GM12891 (cell line): Measurements from ENCODE around the gene SQSTM1.

Experiments used
- PAX5 ChIP-seq: IDR thresholded peaks from 2 replicates; pipeline ENCODE4 v1.6.1; 2011; ENCODE audit warnings: low read length, moderate library complexity, mild to moderate bottlenecking; ENCODE audit not compliant: insufficient read depth, severe bottlenecking
- POLR2A ChIP-seq: IDR thresholded peaks from 2 replicates; pipeline ENCODE4 v1.6.1; 2011; ENCODE audit warnings: low read depth, low read length, control low read depth
- POLR2AphosphoS5 ChIP-seq: IDR thresholded peaks from 2 replicates; pipeline ENCODE4 v1.6.1; 2011; ENCODE audit warnings: low read depth, low read length, control low read depth
- SPI1 ChIP-seq: IDR thresholded peaks from 2 replicates; pipeline ENCODE4 v1.6.1; 2011; ENCODE audit warnings: low read depth, low read length, control low read depth
- TAF1 ChIP-seq: IDR thresholded peaks from 2 replicates; pipeline ENCODE4 v1.6.1; 2011; ENCODE audit warnings: low read depth, low read length, control low read depth

DNA sequence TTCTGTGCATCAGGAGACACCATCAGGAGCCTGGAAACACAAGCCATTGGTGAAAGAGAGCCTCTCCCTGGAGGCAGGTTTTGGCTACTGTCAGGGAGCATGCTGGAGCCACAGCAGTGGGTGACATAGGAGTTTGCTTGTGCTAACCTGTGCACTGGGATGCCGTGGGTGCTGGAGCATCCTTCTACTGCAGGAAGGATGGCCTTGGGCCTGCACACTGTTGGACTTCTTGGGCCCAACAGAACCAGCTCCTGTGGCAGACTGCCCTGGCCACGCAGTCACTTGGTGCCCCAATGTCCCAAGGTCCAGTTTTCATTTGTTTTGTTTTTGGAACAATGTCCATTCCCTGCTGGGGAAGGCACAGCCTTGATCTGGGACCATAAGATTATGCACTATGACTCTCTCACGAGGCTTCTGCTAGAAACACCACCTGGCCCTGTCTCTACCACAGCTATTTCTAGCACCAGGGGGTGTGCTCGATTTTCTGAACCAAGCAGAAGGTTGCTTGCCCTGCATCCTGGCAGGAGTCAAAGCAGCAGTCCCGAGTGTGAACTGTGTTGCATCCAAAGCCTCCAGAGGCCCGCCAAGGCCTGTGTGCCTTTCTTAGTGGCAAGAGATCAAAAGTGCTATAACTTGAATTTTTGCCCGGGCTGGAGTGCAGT is 32.4 kb upstream of the SQSTM1 start:
- TF ChIP-seq POLR2A, result no peak
- TF ChIP-seq PAX5, result no peak
- TF ChIP-seq TAF1, result no peak
- no peak for TF ChIP-seq POLR2AphosphoS5
- TF ChIP-seq SPI1, result no peak
